ENCODE data around the gene SLC1A1. TPM values are rescaled to one million over a fixed set of nuclear protein-coding genes. Genes with fewer than 3 reads are reported as not detected.
"Not testable (repeated sequence)": the region's sequence is repeated elsewhere in the genome, so short reads cannot be mapped to it uniquely, and the experiment has no call there.

Gene SLC1A1
- total and polyA plus RNA-seq, 2 experiments from 2014 or later = 3.7 to 8.2 TPM

DNA sequence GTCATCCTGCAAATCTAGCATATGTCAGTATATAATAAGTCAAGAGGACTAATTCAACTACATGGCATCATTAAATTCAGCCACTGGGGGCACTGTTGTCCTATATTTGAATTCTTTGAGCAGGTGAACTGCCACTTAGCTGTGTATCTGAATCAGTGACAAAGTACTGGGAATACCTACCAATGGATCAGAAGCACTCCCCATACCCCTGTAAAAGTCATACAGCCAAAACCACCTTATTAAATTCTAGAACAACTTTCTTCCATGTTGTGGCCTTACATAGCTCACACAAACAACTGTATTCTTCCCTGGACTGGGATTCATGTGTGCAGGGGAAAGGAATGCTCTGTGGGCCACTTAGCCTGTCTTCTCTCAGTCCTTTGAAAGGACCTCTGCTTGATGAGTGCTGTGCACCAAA, 114.4 kb downstream of the SLC1A1 start:
- Histone ChIP-seq H3K36me3 (ENCODE audit: insufficient read depth) (no peaks in the 10 kb centered on the region), H3K4me1 (ENCODE audit: insufficient read depth) (peaks cover 6% of the 10 kb centered on the region; the same call in 1 of the 2 replicates), H4K20me1 (replicated peaks; ENCODE audit: insufficient read depth) (no peaks in the 10 kb centered on the region), H3F3A (replicated peaks; ENCODE audit: low read depth) (no peaks in the 10 kb centered on the region), H3K4me3 (no peak overlapping the region), H3K9me2 (ENCODE audit: insufficient read depth) (no peaks in the 10 kb centered on the region), H2AFZ (no peak overlapping the region), H3K79me2 (replicated peaks; ENCODE audit: insufficient read depth) (no peaks in the 10 kb centered on the region), H3K27ac (ENCODE audit: low read depth) (0 out of 2 replicates have a peak overlapping the region, but pooled peaks have one; percentile 4), H3K27me3 (ENCODE audit: insufficient read depth) (no peaks in the 10 kb centered on the region), H3K4me2 (no peak overlapping the region)
- Mint-ChIP-seq H3K4me3 (no peak overlapping the region), H3K4me1 (peaks cover 6% of the 10 kb centered on the region; the same call in 2 of the 3 replicates), H3K9me3 (peaks cover 6% of the 10 kb centered on the region; the same call in 2 of the 3 replicates), H3K27me3 (ENCODE audit: insufficient read depth, low read depth, poor library complexity) (no peaks in the 10 kb centered on the region), H3K36me3 (ENCODE audit: low read depth) (peaks cover 4% of the 10 kb centered on the region; the same call in 1 of the 3 replicates), H3K27ac (no peak overlapping the region)
- DNase-seq (ENCODE audit: low spot score) (peak; percentile 95), ATAC-seq (peak; percentile 95)
- TF ChIP-seq, protein P1, sequence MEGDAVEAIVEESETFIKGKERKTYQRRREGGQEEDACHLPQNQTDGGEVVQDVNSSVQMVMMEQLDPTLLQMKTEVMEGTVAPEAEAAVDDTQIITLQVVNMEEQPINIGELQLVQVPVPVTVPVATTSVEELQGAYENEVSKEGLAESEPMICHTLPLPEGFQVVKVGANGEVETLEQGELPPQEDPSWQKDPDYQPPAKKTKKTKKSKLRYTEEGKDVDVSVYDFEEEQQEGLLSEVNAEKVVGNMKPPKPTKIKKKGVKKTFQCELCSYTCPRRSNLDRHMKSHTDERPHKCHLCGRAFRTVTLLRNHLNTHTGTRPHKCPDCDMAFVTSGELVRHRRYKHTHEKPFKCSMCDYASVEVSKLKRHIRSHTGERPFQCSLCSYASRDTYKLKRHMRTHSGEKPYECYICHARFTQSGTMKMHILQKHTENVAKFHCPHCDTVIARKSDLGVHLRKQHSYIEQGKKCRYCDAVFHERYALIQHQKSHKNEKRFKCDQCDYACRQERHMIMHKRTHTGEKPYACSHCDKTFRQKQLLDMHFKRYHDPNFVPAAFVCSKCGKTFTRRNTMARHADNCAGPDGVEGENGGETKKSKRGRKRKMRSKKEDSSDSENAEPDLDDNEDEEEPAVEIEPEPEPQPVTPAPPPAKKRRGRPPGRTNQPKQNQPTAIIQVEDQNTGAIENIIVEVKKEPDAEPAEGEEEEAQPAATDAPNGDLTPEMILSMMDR (conservative IDR thresholded peaks at IDR 0.05; ENCODE audit: low read depth in 2 of 2) = peak; percentile 76 to 88
- TF ChIP-seq POLR2AphosphoS5 (IDR thresholded peaks at IDR 0.05; ENCODE audit: low read depth) = no peak

DNA sequence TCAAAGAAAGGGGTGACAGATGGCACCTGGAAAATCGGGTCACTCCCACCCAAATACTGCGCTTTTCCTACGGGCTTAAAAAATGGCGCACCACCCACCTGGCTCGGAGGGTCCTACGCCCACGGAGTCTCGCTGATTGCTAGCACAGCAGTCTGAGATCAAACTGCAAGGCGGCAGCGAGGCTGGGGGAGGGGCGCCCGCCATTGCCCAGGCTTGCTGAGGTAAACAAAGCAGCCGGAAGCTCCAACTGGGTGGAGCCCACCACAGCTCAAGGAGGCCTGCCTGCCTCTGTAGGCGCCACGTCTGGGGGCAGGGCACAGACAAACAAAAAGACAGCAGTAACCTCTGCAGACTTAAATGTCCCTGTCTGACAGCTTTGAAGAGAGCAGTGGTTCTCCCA, 115.8 kb downstream of the SLC1A1 start:
- not testable (repeated sequence) for H3K27ac Mint-ChIP-seq; ATAC-seq; H3K9me2 ChIP-seq (ENCODE audit: insufficient read depth); H3F3A ChIP-seq (replicated peaks; ENCODE audit: low read depth); H3K4me1 Mint-ChIP-seq; H3K27me3 Mint-ChIP-seq (ENCODE audit: insufficient read depth, low read depth, poor library complexity); H3K36me3 ChIP-seq (ENCODE audit: insufficient read depth); H3K36me3 Mint-ChIP-seq (ENCODE audit: low read depth); H4K20me1 ChIP-seq (replicated peaks; ENCODE audit: insufficient read depth); H3K79me2 ChIP-seq (replicated peaks; ENCODE audit: insufficient read depth); H3K4me3 Mint-ChIP-seq; DNase-seq (ENCODE audit: low spot score); H3K27me3 ChIP-seq (ENCODE audit: insufficient read depth); H3K9me3 Mint-ChIP-seq; H3K4me1 ChIP-seq (ENCODE audit: insufficient read depth)
- peak overlapping the region; percentile 47; the same call in 1 of the 2 replicates for H2AFZ ChIP-seq
- H3K27ac ChIP-seq (ENCODE audit: low read depth) = 0 out of 2 replicates have a peak overlapping the region, but pooled peaks have one; percentile 74
- peak overlapping the region; percentile 35; the same call in 1 of the 2 replicates for H3K4me3 ChIP-seq
- peak overlapping the region; percentile 62 for H3K4me2 ChIP-seq

DNA sequence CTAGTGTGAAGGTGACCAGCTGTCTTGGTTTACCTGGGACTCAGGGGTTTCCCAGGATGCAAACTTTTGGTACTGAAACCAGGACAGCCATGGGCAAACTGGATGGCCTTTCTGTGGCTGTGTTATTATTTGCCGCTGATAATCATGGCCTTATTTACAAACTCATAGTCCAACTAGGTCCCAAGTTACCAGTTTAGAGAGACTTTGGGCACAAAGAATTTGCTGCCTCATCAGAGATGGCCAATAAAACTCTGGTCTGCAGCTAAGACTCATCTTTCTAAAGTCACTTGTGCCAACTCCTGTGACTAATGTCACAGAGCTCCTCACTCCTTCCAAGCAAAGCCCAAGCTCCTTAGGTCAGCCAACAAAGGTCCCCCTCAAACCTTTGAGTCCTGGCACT, 124.4 kb downstream of the SLC1A1 start:
- no peak for ATAC-seq
- Histone ChIP-seq H3K4me2 (no peak overlapping the region), H3F3A (replicated peaks; ENCODE audit: low read depth) (no peaks in the 10 kb centered on the region), H3K27me3 (ENCODE audit: insufficient read depth) (no peaks in the 10 kb centered on the region), H4K20me1 (replicated peaks; ENCODE audit: insufficient read depth) (no peaks in the 10 kb centered on the region), H3K9me2 (ENCODE audit: insufficient read depth) (no peaks in the 10 kb centered on the region), H3K4me3 (no peak overlapping the region), H3K79me2 (replicated peaks; ENCODE audit: insufficient read depth) (no peaks in the 10 kb centered on the region), H3K27ac (ENCODE audit: low read depth) (no peak overlapping the region), H2AFZ (no peak overlapping the region), H3K4me1 (ENCODE audit: insufficient read depth) (no peaks in the 10 kb centered on the region), H3K36me3 (ENCODE audit: insufficient read depth) (no peaks in the 10 kb centered on the region)
- no peak overlapping the region for H3K4me3 Mint-ChIP-seq
- no peak overlapping the region; the same call in 1 of the 2 replicates for H3K27ac Mint-ChIP-seq
- peaks cover 5% of the 10 kb centered on the region; the same call in 2 of the 3 replicates for H3K9me3 Mint-ChIP-seq
- H3K27me3 Mint-ChIP-seq (ENCODE audit: insufficient read depth, low read depth, poor library complexity) = no peaks in the 10 kb centered on the region
- H3K4me1 Mint-ChIP-seq = peaks cover 11% of the 10 kb centered on the region; the same call in 2 of the 3 replicates
- DNase-seq (ENCODE audit: low spot score) = no peak
- H3K36me3 Mint-ChIP-seq (ENCODE audit: low read depth) = peaks cover 2% of the 10 kb centered on the region; the same call in 1 of the 3 replicates
- TF ChIP-seq JUNB (IDR thresholded peaks at IDR 0.05; ENCODE audit: unreplicated experiment) (no peak), STAT1 (IDR thresholded peaks at IDR 0.05; ENCODE audit: unreplicated experiment) (no peak), EZH2phosphoT487 (IDR thresholded peaks at IDR 0.05; ENCODE audit: unreplicated experiment) (no peak), ZNF114 (CRISPR knock-in tag; IDR thresholded peaks at IDR 0.05) (no peak), CREB1 (CRISPR knock-in tag; IDR thresholded peaks at IDR 0.05; ENCODE audit: low read depth) (no peak), NANOG (IDR thresholded peaks at IDR 0.05; ENCODE audit: borderline replicate concordance) (no peak)
- TF ChIP-seq, protein P1 (conservative IDR thresholded peaks at IDR 0.05; ENCODE audit: low read depth in 2 of 2) = no peak
